Measurements from ENCODE around the gene SLC23A2.
A peak's percentile ranks its signal among the peaks of the same experiment; 100 is the strongest.

The SLC23A2 gene

GRCh38 chr20:4811661-4812181 lies 189.6 kb downstream of the SLC23A2 start:
- DNase-seq: peak; percentile 30 to 54

GRCh38 chr20:4811257-4811656 lies 190.1 kb downstream of the SLC23A2 start:
- no peak for DNase-seq

GRCh38 chr20:4810426-4811019 lies 190.8 kb downstream of the SLC23A2 start:
- no peak for DNase-seq

GRCh38 chr20:4809707-4810106 lies 191.6 kb downstream of the SLC23A2 start:
- peak; percentile 22 to 45 for DNase-seq

- no peak for DNase-seq
Observed at GRCh38 chr20:4808872-4809271, 192.4 kb downstream of the SLC23A2 start.

- DNase-seq: no peak
Observed at GRCh38 chr20:4805663-4806449, 195.5 kb downstream of the SLC23A2 start.

- no peak for DNase-seq
Observed at GRCh38 chr20:4802527-4802926, 198.8 kb downstream of the SLC23A2 start.

All from activated CD4-positive, alpha-beta T cell treated with anti-CD3 and anti-CD28 coated beads for 4 hours (primary cell).